H1 (cell line): ENCODE results near the gene HYAL1. TPM values are rescaled to one million over a fixed set of nuclear protein-coding genes. Genes with fewer than 3 reads are reported as not detected.

Experiments
- BACH1 ChIP-seq: IDR thresholded peaks from 2 replicates; pipeline ENCODE4 v1.6.1; 2012; ENCODE audit warnings: low read length, improper control_type of control experiment
- CBX5 ChIP-seq: fragments of 300-800, 300-1000 bp; sonication (generic); IDR thresholded peaks from 2 replicates; pipeline ENCODE4 v1.7.1; 2016; ENCODE audit warnings: antibody characterized with exemption, low read length, low read depth
- EGR1 ChIP-seq: IDR thresholded peaks from 2 replicates; pipeline ENCODE4 v1.6.1; 2011; ENCODE audit warnings: low read depth, low read length, borderline replicate concordance
- EZH2 ChIP-seq: fragments of 200-600 bp; sonication (generic); IDR thresholded peaks from 2 replicates; pipeline ENCODE4 v1.7.1; 2012; ENCODE audit warnings: low read depth, mild to moderate bottlenecking, moderate library complexity, low read length, inconsistent platforms; ENCODE audit not compliant: severe bottlenecking
- PHF8 ChIP-seq: fragments of 200-600 bp; sonication (generic); conservative IDR thresholded peaks from 2 replicates; pipeline ENCODE4 v1.7.1; 2012; ENCODE audit warnings: low read depth, mild to moderate bottlenecking, inconsistent platforms, low read length, moderate library complexity
- RFX5 ChIP-seq: IDR thresholded peaks from 2 replicates; pipeline ENCODE4 v1.6.1; 2011; ENCODE audit warnings: low read depth, low read length, improper control_type of control experiment, borderline replicate concordance
- RNF2 ChIP-seq: fragments of 200-900, 300-1000 bp; sonication (generic); IDR thresholded peaks from 2 replicates; pipeline ENCODE4 v1.7.1; 2016; ENCODE audit warnings: borderline replicate concordance, low read depth, mild to moderate bottlenecking, antibody characterized with exemption, low read length; ENCODE audit not compliant: poor library complexity, severe bottlenecking; ENCODE audit errors: missing control alignments
- SP1 ChIP-seq: IDR thresholded peaks from 2 replicates; pipeline ENCODE4 v1.6.1; 2011; ENCODE audit warnings: low read depth, low read length
- SP2 ChIP-seq: IDR thresholded peaks from 2 replicates; pipeline ENCODE4 v1.6.1; 2012; ENCODE audit warnings: mild to moderate bottlenecking, low read length, inconsistent platforms
- polyA plus RNA-seq, 7 experiments: library from polyadenylated mRNA; depleted of rRNA in 3 of 7; stranded (reverse) in 5 of 7; unstranded in 2 of 7; fragments of >200 nt in 5 of 7; fragments of 200-250 nt in 2 of 7; gene quantifications; 1 replicate in 5 of 7; 2 replicates in 1 of 7; 4 replicates in 1 of 7; pipeline versions ENCODE4 v1.2.1 to v1.2.3, GENCODE V29; 2011 to 2013; ENCODE audit warnings: missing spikeins in 2 of 7, mixed read lengths in 2 of 7
- total RNA-seq: library from RNA; stranded (reverse); fragmentation: NEBNext Ultra II Directional; extraction: Animal tissue kit (Norgen Biotek cat#: 25700); gene quantifications from 2 replicates; pipeline ENCODE4 v1.2.1, GENCODE V29; 2021
- TF ChIP-seq, protein P1 (sequence below): fragments of 300-600 bp; sonication (generic); IDR thresholded peaks from 2 replicates; pipeline ENCODE4 v1.7.1; 2012; ENCODE audit warnings: low read length, moderate library complexity, mild to moderate bottlenecking, inconsistent platforms; ENCODE audit not compliant: insufficient replicate concordance

HYAL1 gene
- total and polyA plus RNA-seq, 2 of the 8 experiments (the other 6 are each of a cell fraction or from before 2014, with no cell fraction given), result 2.0 to 5.4 TPM

DNA sequence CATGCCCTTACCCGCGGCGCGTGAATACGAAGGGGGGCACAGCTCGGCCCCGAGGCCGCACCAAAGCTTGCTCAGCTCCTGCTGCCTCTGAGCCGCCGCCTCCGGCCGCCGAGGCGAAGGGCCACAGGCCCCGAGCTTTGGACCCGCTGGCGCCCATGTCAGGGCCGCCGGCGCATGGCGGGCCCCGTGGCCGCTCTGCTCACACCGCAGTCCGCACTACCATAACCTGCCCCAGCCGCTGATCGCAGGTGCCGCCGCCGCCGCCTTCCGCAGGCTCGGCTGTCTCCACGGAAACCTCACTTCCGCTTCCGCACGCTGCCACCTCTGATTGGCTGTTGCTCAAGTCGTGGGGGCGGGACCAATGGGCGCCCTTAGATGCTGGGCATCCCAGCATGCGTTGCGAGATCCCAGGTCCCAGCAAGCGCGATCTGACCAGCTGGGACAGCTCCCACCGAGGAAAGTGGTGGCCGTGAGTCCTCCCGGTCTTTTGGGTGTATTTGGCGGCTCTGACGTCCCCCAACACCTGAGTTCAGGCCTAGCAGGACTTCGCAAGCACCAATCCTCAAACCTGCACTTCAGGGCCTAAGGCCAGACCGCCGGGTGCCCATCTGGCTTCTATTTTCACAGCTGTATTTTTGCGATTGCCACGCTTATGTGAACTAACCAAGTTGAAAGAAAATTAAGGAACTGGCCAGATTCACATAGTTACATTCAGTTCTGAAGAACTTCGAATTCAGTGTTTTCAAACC, 24.7 kb upstream of the HYAL1 start, which contains the start of gene TUSC2 (continued):
- TF ChIP-seq BACH1 (no peak), EZH2 (no peak), PHF8 (peak; percentile 85), CBX5 (no peak), RFX5 (no peak), RNF2 (no peak), EGR1 (no peak), SP1 (0 out of 2 replicates have a peak, but pooled peaks have one; percentile 19), SP2 (no peak)
- TF ChIP-seq, protein P1, sequence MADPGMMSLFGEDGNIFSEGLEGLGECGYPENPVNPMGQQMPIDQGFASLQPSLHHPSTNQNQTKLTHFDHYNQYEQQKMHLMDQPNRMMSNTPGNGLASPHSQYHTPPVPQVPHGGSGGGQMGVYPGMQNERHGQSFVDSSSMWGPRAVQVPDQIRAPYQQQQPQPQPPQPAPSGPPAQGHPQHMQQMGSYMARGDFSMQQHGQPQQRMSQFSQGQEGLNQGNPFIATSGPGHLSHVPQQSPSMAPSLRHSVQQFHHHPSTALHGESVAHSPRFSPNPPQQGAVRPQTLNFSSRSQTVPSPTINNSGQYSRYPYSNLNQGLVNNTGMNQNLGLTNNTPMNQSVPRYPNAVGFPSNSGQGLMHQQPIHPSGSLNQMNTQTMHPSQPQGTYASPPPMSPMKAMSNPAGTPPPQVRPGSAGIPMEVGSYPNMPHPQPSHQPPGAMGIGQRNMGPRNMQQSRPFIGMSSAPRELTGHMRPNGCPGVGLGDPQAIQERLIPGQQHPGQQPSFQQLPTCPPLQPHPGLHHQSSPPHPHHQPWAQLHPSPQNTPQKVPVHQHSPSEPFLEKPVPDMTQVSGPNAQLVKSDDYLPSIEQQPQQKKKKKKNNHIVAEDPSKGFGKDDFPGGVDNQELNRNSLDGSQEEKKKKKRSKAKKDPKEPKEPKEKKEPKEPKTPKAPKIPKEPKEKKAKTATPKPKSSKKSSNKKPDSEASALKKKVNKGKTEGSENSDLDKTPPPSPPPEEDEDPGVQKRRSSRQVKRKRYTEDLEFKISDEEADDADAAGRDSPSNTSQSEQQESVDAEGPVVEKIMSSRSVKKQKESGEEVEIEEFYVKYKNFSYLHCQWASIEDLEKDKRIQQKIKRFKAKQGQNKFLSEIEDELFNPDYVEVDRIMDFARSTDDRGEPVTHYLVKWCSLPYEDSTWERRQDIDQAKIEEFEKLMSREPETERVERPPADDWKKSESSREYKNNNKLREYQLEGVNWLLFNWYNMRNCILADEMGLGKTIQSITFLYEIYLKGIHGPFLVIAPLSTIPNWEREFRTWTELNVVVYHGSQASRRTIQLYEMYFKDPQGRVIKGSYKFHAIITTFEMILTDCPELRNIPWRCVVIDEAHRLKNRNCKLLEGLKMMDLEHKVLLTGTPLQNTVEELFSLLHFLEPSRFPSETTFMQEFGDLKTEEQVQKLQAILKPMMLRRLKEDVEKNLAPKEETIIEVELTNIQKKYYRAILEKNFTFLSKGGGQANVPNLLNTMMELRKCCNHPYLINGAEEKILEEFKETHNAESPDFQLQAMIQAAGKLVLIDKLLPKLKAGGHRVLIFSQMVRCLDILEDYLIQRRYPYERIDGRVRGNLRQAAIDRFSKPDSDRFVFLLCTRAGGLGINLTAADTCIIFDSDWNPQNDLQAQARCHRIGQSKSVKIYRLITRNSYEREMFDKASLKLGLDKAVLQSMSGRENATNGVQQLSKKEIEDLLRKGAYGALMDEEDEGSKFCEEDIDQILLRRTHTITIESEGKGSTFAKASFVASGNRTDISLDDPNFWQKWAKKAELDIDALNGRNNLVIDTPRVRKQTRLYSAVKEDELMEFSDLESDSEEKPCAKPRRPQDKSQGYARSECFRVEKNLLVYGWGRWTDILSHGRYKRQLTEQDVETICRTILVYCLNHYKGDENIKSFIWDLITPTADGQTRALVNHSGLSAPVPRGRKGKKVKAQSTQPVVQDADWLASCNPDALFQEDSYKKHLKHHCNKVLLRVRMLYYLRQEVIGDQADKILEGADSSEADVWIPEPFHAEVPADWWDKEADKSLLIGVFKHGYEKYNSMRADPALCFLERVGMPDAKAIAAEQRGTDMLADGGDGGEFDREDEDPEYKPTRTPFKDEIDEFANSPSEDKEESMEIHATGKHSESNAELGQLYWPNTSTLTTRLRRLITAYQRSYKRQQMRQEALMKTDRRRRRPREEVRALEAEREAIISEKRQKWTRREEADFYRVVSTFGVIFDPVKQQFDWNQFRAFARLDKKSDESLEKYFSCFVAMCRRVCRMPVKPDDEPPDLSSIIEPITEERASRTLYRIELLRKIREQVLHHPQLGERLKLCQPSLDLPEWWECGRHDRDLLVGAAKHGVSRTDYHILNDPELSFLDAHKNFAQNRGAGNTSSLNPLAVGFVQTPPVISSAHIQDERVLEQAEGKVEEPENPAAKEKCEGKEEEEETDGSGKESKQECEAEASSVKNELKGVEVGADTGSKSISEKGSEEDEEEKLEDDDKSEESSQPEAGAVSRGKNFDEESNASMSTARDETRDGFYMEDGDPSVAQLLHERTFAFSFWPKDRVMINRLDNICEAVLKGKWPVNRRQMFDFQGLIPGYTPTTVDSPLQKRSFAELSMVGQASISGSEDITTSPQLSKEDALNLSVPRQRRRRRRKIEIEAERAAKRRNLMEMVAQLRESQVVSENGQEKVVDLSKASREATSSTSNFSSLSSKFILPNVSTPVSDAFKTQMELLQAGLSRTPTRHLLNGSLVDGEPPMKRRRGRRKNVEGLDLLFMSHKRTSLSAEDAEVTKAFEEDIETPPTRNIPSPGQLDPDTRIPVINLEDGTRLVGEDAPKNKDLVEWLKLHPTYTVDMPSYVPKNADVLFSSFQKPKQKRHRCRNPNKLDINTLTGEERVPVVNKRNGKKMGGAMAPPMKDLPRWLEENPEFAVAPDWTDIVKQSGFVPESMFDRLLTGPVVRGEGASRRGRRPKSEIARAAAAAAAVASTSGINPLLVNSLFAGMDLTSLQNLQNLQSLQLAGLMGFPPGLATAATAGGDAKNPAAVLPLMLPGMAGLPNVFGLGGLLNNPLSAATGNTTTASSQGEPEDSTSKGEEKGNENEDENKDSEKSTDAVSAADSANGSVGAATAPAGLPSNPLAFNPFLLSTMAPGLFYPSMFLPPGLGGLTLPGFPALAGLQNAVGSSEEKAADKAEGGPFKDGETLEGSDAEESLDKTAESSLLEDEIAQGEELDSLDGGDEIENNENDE, result no peak
